MCF 10A (cell line): Measurements from ENCODE around the gene METTL1. TPM values are rescaled to one million over a fixed set of nuclear protein-coding genes. Genes with fewer than 3 reads are reported as not detected.

Experiments
- BruUV-seq: library from RNA; stranded (reverse); fragments of 400-500 nt; replicated peaks from 2 replicates; lab custom pipeline; 2021; lab: Mats Ljungman, UMichigan
- CTCF ChIA-PET: fragments of 300-600 bp; sonication (Branson Sonifier 250); formaldehyde crosslinking; extraction: SDS; loops from one replicate; lab custom pipeline; 2021; ENCODE audit warnings: antibody characterized with exemption, inconsistent platforms; lab: Yijun Ruan, JAX
- POLR2A ChIA-PET: fragments of 300-600, 350-650 bp; sonication (Branson Sonifier 250); formaldehyde crosslinking; extraction: SDS; loops from one replicate; lab custom pipeline; 2020; ENCODE audit warnings: antibody characterized with exemption, inconsistent platforms; lab: Yijun Ruan, JAX
- DNase-seq: peaks from one replicate; pipeline ENCODE4 v3.0.0-alpha.2; 2018; ENCODE audit not compliant: unreplicated experiment
- H3K27ac Mint-ChIP-seq: one replicate; pipeline ENCODE4 v1.8.0; 2022; ENCODE audit warnings: mild to moderate bottlenecking, low read depth, mixed read lengths; ENCODE audit not compliant: unreplicated experiment
- H3K27me3 Mint-ChIP-seq: one replicate; pipeline ENCODE4 v1.8.0; 2022; ENCODE audit warnings: mixed read lengths; ENCODE audit not compliant: insufficient read depth, unreplicated experiment
- H3K36me3 Mint-ChIP-seq: one replicate; pipeline ENCODE4 v1.8.0; 2022; ENCODE audit warnings: mild to moderate bottlenecking, moderate library complexity, mixed read lengths; ENCODE audit not compliant: insufficient read depth, unreplicated experiment
- H3K4me1 Mint-ChIP-seq: one replicate; pipeline ENCODE4 v1.8.0; 2022; ENCODE audit warnings: mixed read lengths; ENCODE audit not compliant: insufficient read depth, unreplicated experiment
- H3K4me3 Mint-ChIP-seq: one replicate; pipeline ENCODE4 v1.8.0; 2022; ENCODE audit warnings: mild to moderate bottlenecking, moderate library complexity, mixed read lengths; ENCODE audit not compliant: unreplicated experiment
- H3K9me3 Mint-ChIP-seq: one replicate; pipeline ENCODE4 v1.8.0; 2022; ENCODE audit warnings: mixed read lengths; ENCODE audit not compliant: unreplicated experiment
- CTCF ChIP-seq: fragments of 200-600 bp; IDR thresholded peaks from one replicate; pipeline ENCODE4 v1.8.0; 2022; ENCODE audit warnings: antibody characterized with exemption, mild to moderate bottlenecking; ENCODE audit not compliant: unreplicated experiment
- intact Hi-C: fragments of 100-400 bp; cut with micrococcal nuclease; formaldehyde crosslinking; loops from 2 replicates; pipeline ENCODE4 v1.14.1; 2022
- total RNA-seq: library from RNA; stranded (reverse); gene quantifications from 2 replicates; pipeline ENCODE4 v1.2.3, GENCODE V29; 2022

The METTL1 gene
- total RNA-seq, 1 experiment from 2014 or later = 40.6 TPM

GRCh38 chr12:57816855-57817151 is 44.9 kb upstream of the METTL1 start:
- intact Hi-C loops = no loop called here
- TF ChIP-seq CTCF = no peak
- Mint-ChIP-seq H3K4me1 (peaks cover 5% of the 10 kb centered on the region), H3K9me3 (no peaks in the 10 kb centered on the region), H3K27ac (no peak overlapping the region), H3K36me3 (peaks cover 31% of the 10 kb centered on the region), H3K4me3 (no peak overlapping the region), H3K27me3 (no peaks in the 10 kb centered on the region)
- CTCF ChIA-PET = interaction anchor here (1.0 to 3.5 kb wide), 4 partner anchors 9 to 82 kb away, joined by 3 to 27 read pairs (median 4); no protein-coding TSS in a partner anchor
- POLR2A ChIA-PET = interaction anchor here (1.6 kb wide), 1 partner anchor 87 kb away, joined by 4 read pairs; no protein-coding TSS in a partner anchor
- BruUV-seq = TSS peak; percentile 1
- DNase-seq = peak; percentile 39

- ChIA-PET CTCF (interaction anchor here (0.6 to 4.3 kb wide), 7 partner anchors 9 to 233 kb away, joined by 3 to 18 read pairs (median 4); no protein-coding TSS in a partner anchor), POLR2A (no interaction called here)
- Mint-ChIP-seq H3K9me3 (no peaks in the 10 kb centered on the region), H3K27me3 (no peaks in the 10 kb centered on the region), H3K36me3 (peaks cover 26% of the 10 kb centered on the region), H3K4me3 (no peak overlapping the region), H3K4me1 (peaks cover 5% of the 10 kb centered on the region), H3K27ac (no peak overlapping the region)
- no TSS peak for BruUV-seq
- DNase-seq = no peak
- intact Hi-C loops = no loop called here
- no peak for TF ChIP-seq CTCF
Observed at GRCh38 chr12:57816001-57816854, 44.3 kb upstream of the METTL1 start.

- DNase-seq = no peak
- CTCF ChIA-PET = interaction anchor here (1.0 to 4.3 kb wide), 5 partner anchors 8 to 232 kb away, joined by 3 to 18 read pairs (median 4); no protein-coding TSS in a partner anchor
- H3K9me3 Mint-ChIP-seq = no peaks in the 10 kb centered on the region
Observed at GRCh38 chr12:57815177-57816000, 43.5 kb upstream of the METTL1 start.

More at GRCh38 chr12:57815177-57816000, 43.5 kb upstream of the METTL1 start:
- no TSS peak for BruUV-seq
- H3K27me3 Mint-ChIP-seq = no peaks in the 10 kb centered on the region
- no peak for TF ChIP-seq CTCF
- POLR2A ChIA-PET = no interaction called here
- peaks cover 18% of the 10 kb centered on the region for H3K36me3 Mint-ChIP-seq
- intact Hi-C loops = no loop called here
- H3K4me1 Mint-ChIP-seq = peaks cover 10% of the 10 kb centered on the region
- no peak overlapping the region for H3K4me3 Mint-ChIP-seq
- H3K27ac Mint-ChIP-seq = no peak overlapping the region
